ENCODE data around the gene EPS8L3.
"Not testable (repeated sequence)": the region's sequence is repeated elsewhere in the genome, so short reads cannot be mapped to it uniquely, and the experiment has no call there.

The EPS8L3 gene

DNA sequence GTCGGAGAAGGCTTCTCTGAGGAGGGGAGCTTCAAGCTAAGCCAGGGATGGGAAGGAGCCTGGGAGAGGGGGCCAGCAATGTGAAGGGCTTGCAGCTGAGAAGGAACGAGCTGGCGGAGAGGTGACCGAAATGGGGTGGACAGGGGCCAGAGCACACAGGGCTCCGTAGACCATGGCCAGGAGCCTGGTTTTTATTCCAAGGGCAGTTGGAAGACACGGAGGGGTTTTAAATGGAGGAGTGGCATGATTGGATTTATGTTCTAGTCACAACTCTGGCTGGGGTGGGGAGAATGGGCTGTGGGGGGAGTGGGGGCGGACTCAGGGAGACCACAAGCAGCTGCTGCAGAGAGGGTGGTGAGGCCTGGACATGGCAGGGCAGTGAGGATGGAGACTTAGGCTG lies 5.1 kb upstream of the EPS8L3 start:
- Histone ChIP-seq H3K36me3 (replicated peaks) (no peaks in the 10 kb centered on the region), H3K27ac (no peak overlapping the region), H3K4me3 (ENCODE audit: low read depth, low read length) (no peak overlapping the region), H3K27me3 (replicated peaks) (no peaks in the 10 kb centered on the region)
- TF ChIP-seq, protein P1, sequence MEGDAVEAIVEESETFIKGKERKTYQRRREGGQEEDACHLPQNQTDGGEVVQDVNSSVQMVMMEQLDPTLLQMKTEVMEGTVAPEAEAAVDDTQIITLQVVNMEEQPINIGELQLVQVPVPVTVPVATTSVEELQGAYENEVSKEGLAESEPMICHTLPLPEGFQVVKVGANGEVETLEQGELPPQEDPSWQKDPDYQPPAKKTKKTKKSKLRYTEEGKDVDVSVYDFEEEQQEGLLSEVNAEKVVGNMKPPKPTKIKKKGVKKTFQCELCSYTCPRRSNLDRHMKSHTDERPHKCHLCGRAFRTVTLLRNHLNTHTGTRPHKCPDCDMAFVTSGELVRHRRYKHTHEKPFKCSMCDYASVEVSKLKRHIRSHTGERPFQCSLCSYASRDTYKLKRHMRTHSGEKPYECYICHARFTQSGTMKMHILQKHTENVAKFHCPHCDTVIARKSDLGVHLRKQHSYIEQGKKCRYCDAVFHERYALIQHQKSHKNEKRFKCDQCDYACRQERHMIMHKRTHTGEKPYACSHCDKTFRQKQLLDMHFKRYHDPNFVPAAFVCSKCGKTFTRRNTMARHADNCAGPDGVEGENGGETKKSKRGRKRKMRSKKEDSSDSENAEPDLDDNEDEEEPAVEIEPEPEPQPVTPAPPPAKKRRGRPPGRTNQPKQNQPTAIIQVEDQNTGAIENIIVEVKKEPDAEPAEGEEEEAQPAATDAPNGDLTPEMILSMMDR (IDR thresholded peaks at IDR 0.05; ENCODE audit: low read depth, low read length, missing control alignments), result no peak
- no peak for DNase-seq
- in situ Hi-C loops (cut with HindIII; ENCODE audit: low pct_ligation_motif_present, low sequenced_read_pairs), result loop anchor here (10.0 kb wide), 1 partner anchor 114 kb away; the partner anchor contains the start of gene GSTM4

DNA sequence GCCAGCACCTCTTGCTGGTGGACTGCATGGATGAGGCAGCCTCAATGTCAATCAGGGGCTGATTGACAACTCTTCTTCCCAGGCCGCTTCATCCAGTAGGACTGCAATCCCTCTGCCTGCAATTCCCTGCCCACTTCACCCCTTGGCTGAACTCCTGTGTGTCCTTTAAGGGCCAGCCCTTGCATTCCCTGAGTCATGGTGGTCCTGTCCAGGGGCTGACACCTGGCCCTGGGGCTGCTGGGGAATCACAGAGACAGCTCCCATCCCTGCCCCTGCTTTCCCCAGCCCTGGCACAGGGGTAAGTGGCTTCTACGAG lies 4.6 kb upstream of the EPS8L3 start:
- no peak overlapping the region for H3K4me3 ChIP-seq (ENCODE audit: low read depth, low read length)
- H3K27me3 ChIP-seq (replicated peaks), result no peaks in the 10 kb centered on the region
- TF ChIP-seq, protein P1 (IDR thresholded peaks at IDR 0.05; ENCODE audit: low read depth, low read length, missing control alignments), result no peak
- in situ Hi-C loops (cut with HindIII; ENCODE audit: low pct_ligation_motif_present, low sequenced_read_pairs), result loop anchor here (10.0 kb wide), 1 partner anchor 113 kb away; the partner anchor contains the start of gene GSTM4
- DNase-seq, result no peak
- H3K36me3 ChIP-seq (replicated peaks), result no peaks in the 10 kb centered on the region
- H3K27ac ChIP-seq, result no peak overlapping the region

DNA sequence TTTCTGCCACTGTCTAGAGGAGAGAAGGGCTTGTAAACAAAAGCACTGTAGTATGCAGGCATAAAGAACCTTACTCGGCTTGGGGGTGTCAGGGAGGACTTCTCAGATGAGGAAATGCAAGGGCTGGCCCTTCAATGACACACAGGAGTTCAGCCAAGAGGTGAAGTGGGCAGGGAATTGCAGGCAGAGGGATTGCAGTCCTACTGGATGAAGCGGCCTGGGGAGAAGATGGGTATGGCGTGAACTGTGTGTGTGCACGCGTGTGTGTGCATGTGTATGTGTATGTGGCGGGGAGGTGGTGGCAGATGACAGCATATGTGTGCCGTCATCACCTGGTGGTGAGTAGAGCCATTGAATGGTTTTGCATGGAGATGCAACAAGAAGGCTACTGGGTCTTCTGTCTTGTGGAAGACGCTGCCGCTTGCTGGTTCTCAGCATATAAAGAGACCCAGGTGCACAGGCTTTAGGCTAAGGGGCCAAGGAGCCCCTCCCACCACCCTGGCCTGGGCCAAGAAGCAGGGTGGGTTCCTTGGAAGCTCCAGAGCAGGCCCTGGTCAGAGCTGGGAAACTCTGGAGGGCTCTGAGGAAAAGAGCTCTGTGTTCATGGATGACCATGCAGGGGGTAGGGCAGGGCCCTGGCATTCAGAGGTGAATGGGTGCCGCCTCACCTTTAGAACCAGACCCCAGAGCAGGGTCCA lies 4.1 kb upstream of the EPS8L3 start:
- no peaks in the 10 kb centered on the region for H3K27me3 ChIP-seq (replicated peaks)
- H3K4me3 ChIP-seq (ENCODE audit: low read depth, low read length), result no peak overlapping the region
- H3K27ac ChIP-seq, result no peak overlapping the region
- DNase-seq, result no peak
- in situ Hi-C loops (cut with HindIII; ENCODE audit: low pct_ligation_motif_present, low sequenced_read_pairs), result loop anchor here (10.0 kb wide), 1 partner anchor 113 kb away; the partner anchor contains the start of gene GSTM4
- no peaks in the 10 kb centered on the region for H3K36me3 ChIP-seq (replicated peaks)
- TF ChIP-seq, protein P1 (IDR thresholded peaks at IDR 0.05; ENCODE audit: low read depth, low read length, missing control alignments), result no peak

GRCh38 chr1:109766991-109767636 lies 3.4 kb upstream of the EPS8L3 start:
- in situ Hi-C loops (cut with HindIII; ENCODE audit: low pct_ligation_motif_present, low sequenced_read_pairs), result loop anchor here (10.0 kb wide), 1 partner anchor 112 kb away; the partner anchor contains the start of gene GSTM4
- not testable (repeated sequence) for DNase-seq; H3K27ac ChIP-seq; H3K4me3 ChIP-seq (ENCODE audit: low read depth, low read length); H3K36me3 ChIP-seq (replicated peaks); H3K27me3 ChIP-seq (replicated peaks)

DNA sequence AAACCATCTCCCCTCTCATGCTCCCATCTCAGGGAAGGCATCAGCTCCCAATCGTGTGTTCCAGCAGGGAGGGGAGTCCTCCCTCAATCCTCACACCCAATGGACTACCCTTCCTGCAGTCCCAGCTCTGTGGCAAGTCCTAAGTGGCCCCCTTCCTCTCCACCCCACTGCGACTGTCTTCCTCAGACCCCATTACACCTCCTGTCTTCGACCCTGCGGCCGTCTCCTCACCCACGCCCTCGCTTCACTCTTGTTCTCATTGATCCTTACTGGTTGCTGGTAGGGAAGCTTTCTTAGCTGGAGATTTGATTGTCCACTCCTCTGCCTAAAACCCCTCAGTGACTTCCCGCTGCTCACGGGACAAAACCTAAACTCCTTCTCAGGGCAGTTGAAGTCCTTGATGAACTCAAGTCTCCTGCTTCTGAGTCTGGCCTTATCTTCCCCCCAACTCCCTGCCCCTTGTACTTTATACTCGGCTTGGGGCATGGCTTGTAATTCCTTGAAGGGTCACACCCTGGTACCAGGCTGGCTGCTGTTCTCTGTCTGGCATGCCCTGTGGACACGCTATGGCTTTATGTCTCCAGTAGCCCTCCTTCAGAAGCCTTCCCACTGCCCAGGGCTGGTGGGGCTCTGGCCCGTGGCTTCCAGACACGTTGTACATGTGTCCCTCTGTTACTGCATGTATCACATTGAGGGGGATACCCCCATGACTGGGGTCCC lies 2.3 kb upstream of the EPS8L3 start:
- no peak for DNase-seq
- Histone ChIP-seq H3K27me3 (replicated peaks) (no peaks in the 10 kb centered on the region), H3K27ac (no peak overlapping the region), H3K36me3 (replicated peaks) (no peaks in the 10 kb centered on the region), H3K4me3 (ENCODE audit: low read depth, low read length) (no peak overlapping the region)
- in situ Hi-C loops (cut with HindIII; ENCODE audit: low pct_ligation_motif_present, low sequenced_read_pairs), result loop anchor here (10.0 kb wide), 1 partner anchor 111 kb away; the partner anchor contains the start of gene GSTM4
- TF ChIP-seq, protein P1 (IDR thresholded peaks at IDR 0.05; ENCODE audit: low read depth, low read length, missing control alignments), result no peak

- in situ Hi-C loops (cut with HindIII; ENCODE audit: low pct_ligation_motif_present, low sequenced_read_pairs), result loop anchor here (10.0 kb wide), 1 partner anchor 111 kb away; the partner anchor contains the start of gene GSTM4
- H3K4me3 ChIP-seq (ENCODE audit: low read depth, low read length), result no peak overlapping the region
- H3K27me3 ChIP-seq (replicated peaks), result no peaks in the 10 kb centered on the region
- H3K27ac ChIP-seq, result no peak overlapping the region
- DNase-seq, result no peak
- TF ChIP-seq, protein P1 (IDR thresholded peaks at IDR 0.05; ENCODE audit: low read depth, low read length, missing control alignments), result no peak
- H3K36me3 ChIP-seq (replicated peaks), result no peaks in the 10 kb centered on the region
Measured at GRCh38 chr1:109765483-109765815, 1.7 kb upstream of the EPS8L3 start.

All from brain microvascular endothelial cell (primary cell).